Breast epithelium (tissue), 4 donors: Measurements from ENCODE around the gene RECQL5. TPM values are rescaled to one million over a fixed set of nuclear protein-coding genes. Genes with fewer than 3 reads are reported as not detected.

Experiments used
- DNase-seq, 2 donors: peaks; one replicate each; pipeline ENCODE4 v3.0.0-alpha.2; 2019; ENCODE audit warnings: low spot score in 2 of 2
- H3K27ac ChIP-seq, 2 donors: fragments of 200-600 bp; sonication (generic) in 1 of 2; one replicate each; pipeline ENCODE4 v1.5.1; 2016 to 2019; ENCODE audit warnings: mild to moderate bottlenecking in 1 of 2
- H3K27me3 ChIP-seq, 2 donors: fragments of 200-600 bp; sonication (generic) in 1 of 2; one replicate each; pipeline versions ENCODE4 v1.5.1 to v1.6.0; 2017 to 2019; ENCODE audit warnings: control low read depth in 1 of 2, mild to moderate bottlenecking in 1 of 2
- H3K36me3 ChIP-seq: fragments of 200-600 bp; one replicate; pipeline ENCODE4 v1.5.1; 2019
- H3K4me1 ChIP-seq, 2 donors: fragments of 200-600 bp; sonication (generic); one replicate each; pipeline ENCODE4 v1.5.1; 2016 to 2019; ENCODE audit warnings: control low read depth in 1 of 2
- H3K4me3 ChIP-seq, 3 donors: fragments of 200-600 bp; sonication (generic); 1 replicate in 2 of 3; 2 replicates in 1 of 3; pipeline ENCODE4 v1.5.1; 2016 to 2019; ENCODE audit warnings: mild to moderate bottlenecking in 3 of 3, moderate library complexity in 2 of 3
- H3K9me3 ChIP-seq, 2 donors: fragments of 200-600 bp; sonication (generic) in 1 of 2; one replicate each; pipeline ENCODE4 v1.5.1; 2016 to 2019; ENCODE audit warnings: control low read depth in 1 of 2
- CTCF ChIP-seq, 3 donors: fragments of 450-650 bp; IDR thresholded peaks; one replicate each; pipeline ENCODE4 v1.5.1; 2016 to 2017; ENCODE audit warnings: antibody characterized with exemption in 3 of 3, mild to moderate bottlenecking in 3 of 3, moderate library complexity in 3 of 3
- POLR2A ChIP-seq: fragments of 450-650 bp; IDR thresholded peaks from one replicate; pipeline ENCODE4 v1.6.1; 2016; ENCODE audit warnings: antibody characterized with exemption, mild to moderate bottlenecking, moderate library complexity
- POLR2AphosphoS5 ChIP-seq, 3 donors: sonication (generic); formaldehyde crosslinking; IDR thresholded peaks; one replicate each; pipeline ENCODE4 v1.6.1; 2017; ENCODE audit warnings: antibody characterized with exemption in 3 of 3
- intact Hi-C: fragments of 100-400 bp; cut with DNase I; formaldehyde crosslinking; loops from one replicate; pipeline ENCODE4 v1.15.1; 2023; ENCODE audit warnings: low total_unique reads
- total RNA-seq, 3 donors: library from RNA; depleted of rRNA; stranded (reverse); fragments of >200 nt; gene quantifications; one replicate each; pipeline ENCODE4 v1.1.0, GENCODE V29; 2016

RECQL5 gene
- total RNA-seq, 3 donors from 2014 or later: 10.7 to 22.8 (median 14.1) TPM

DNA sequence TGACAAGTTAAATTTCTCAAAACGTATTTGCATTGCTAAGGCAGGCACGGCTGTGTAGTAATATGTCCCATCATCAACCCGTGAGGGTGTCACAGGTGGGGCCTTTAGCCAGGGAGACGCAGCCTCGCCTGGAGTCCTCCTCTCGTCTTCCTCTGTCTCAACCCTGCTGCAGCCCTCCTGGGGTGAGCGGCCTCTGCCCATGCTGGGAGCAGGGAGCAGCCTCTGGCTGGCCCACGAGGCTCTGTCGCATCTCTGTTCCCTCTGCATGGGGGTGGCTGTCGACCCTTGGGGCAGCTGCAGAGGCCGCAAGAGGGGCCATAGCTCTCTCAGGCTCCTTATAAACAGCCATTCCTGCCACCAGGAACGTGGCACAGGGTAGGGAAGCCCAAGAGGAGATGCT lies 34.5 kb downstream of the RECQL5 start:
- TF ChIP-seq POLR2AphosphoS5 (IDR thresholded peaks at IDR 0.05) (no peak), POLR2A (no peak), CTCF (IDR thresholded peaks at IDR 0.05) (no peak)
- Histone ChIP-seq H3K27ac (peak overlapping the region; percentile 90 to 93), H3K36me3 (no peaks in the 10 kb centered on the region), H3K4me3 (no peak overlapping the region), H3K9me3 (no peaks in the 10 kb centered on the region), H3K4me1 (peaks cover 13 to 15% of the 10 kb centered on the region in 2 donors), H3K27me3 (no peaks in the 10 kb centered on the region)
- intact Hi-C loops: no loop called here
- DNase-seq: no peak

- TF ChIP-seq POLR2AphosphoS5 (IDR thresholded peaks at IDR 0.05) (no peak), POLR2A (no peak), CTCF (IDR thresholded peaks at IDR 0.05) (no peak)
- H3K4me1 ChIP-seq: peaks cover 13 to 15% of the 10 kb centered on the region in 2 donors
- intact Hi-C loops: no loop called here
- peaks cover under 1% of the 10 kb centered on the region for H3K36me3 ChIP-seq
- no peak overlapping the region for H3K4me3 ChIP-seq
- no peak overlapping the region for H3K27ac ChIP-seq
- H3K9me3 ChIP-seq: no peaks in the 10 kb centered on the region
- DNase-seq: no peak
- no peaks in the 10 kb centered on the region for H3K27me3 ChIP-seq
Measured at GRCh38 chr17:75631353-75631752, 35.6 kb downstream of the RECQL5 start.

- Histone ChIP-seq H3K4me3 (no peak overlapping the region), H3K4me1 (peaks cover 13 to 15% of the 10 kb centered on the region in 2 donors), H3K27ac (no peak overlapping the region), H3K36me3 (peaks cover 11% of the 10 kb centered on the region), H3K27me3 (no peaks in the 10 kb centered on the region), H3K9me3 (no peaks in the 10 kb centered on the region)
- DNase-seq: no peak
- TF ChIP-seq POLR2AphosphoS5 (IDR thresholded peaks at IDR 0.05) (no peak), POLR2A (no peak)
- intact Hi-C loops: no loop called here
Measured at GRCh38 chr17:75630071-75630917, 36.7 kb downstream of the RECQL5 start.

DNA sequence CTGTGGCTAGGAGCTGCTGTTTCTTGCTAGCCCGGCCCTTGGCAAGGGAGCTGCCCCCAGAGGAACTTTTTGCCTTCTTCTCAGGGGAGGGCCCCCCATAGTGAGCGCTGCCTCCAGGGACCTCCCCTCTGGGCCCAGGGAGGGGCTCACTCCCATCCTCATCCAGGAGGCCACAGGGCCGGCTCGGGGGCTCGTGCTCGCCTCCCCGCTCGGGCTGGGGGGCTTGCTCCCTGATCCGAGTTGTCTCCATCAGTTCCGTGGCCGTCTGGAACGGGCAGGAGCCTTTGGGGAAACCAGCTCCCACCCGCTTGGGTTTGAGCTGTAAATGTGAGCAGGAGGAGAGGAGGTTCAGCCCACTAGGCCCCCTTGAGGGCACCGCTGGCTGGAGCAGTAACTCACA lies 37.8 kb downstream of the RECQL5 start:
- H3K27me3 ChIP-seq: no peaks in the 10 kb centered on the region
- no peak overlapping the region for H3K27ac ChIP-seq
- no peaks in the 10 kb centered on the region for H3K9me3 ChIP-seq
- peaks cover 11% of the 10 kb centered on the region for H3K36me3 ChIP-seq
- TF ChIP-seq CTCF (IDR thresholded peaks at IDR 0.05) (no peak), POLR2AphosphoS5 (IDR thresholded peaks at IDR 0.05) (no peak), POLR2A (no peak)
- intact Hi-C loops: no loop called here
- H3K4me1 ChIP-seq: peaks cover 11 to 13% of the 10 kb centered on the region in 2 donors
- no peak for DNase-seq
- H3K4me3 ChIP-seq: no peak overlapping the region

DNA sequence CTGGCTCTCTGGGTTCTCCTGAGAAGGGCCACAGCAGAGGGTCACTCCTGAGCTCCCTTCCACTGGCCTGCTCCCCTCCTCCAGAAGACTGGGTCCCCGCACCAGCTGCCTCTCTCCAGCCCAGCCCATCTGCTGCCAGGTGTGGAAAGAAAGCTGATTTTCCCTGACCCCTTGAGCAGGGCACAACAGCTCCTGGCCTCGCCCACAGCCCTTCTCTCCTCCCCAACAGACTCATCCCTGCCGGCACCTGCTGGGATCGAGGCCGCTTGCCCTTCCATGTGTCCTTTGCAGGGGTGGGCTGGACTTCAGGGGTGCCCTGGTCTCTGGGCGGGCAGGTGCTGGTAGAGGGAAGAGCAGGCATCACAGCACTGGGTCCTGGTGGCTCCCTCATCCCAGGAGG lies 38.5 kb downstream of the RECQL5 start:
- intact Hi-C loops: no loop called here
- Histone ChIP-seq H3K36me3 (peaks cover 11% of the 10 kb centered on the region), H3K9me3 (no peaks in the 10 kb centered on the region), H3K27me3 (no peaks in the 10 kb centered on the region), H3K27ac (no peak overlapping the region), H3K4me3 (no peak overlapping the region), H3K4me1 (peaks cover 4 to 7% of the 10 kb centered on the region in 2 donors)
- DNase-seq: no peak
- TF ChIP-seq POLR2AphosphoS5 (IDR thresholded peaks at IDR 0.05): no peak
- TF ChIP-seq CTCF (IDR thresholded peaks at IDR 0.05): no peak
- no peak for TF ChIP-seq POLR2A
